HG02938 (cell line): ENCODE results near the gene RAB27A.
"Not testable (repeated sequence)": the region's sequence is repeated elsewhere in the genome, so short reads cannot be mapped to it uniquely, and the experiment has no call there.

ENCODE experiments used
- ATAC-seq: cut with Tn5 transposase; IDR thresholded peaks from one replicate; pipeline ENCODE4 v1.9.1; 2021; ENCODE audit warnings: mild to moderate bottlenecking, moderate library complexity; ENCODE audit not compliant: unreplicated experiment

The RAB27A gene

DNA sequence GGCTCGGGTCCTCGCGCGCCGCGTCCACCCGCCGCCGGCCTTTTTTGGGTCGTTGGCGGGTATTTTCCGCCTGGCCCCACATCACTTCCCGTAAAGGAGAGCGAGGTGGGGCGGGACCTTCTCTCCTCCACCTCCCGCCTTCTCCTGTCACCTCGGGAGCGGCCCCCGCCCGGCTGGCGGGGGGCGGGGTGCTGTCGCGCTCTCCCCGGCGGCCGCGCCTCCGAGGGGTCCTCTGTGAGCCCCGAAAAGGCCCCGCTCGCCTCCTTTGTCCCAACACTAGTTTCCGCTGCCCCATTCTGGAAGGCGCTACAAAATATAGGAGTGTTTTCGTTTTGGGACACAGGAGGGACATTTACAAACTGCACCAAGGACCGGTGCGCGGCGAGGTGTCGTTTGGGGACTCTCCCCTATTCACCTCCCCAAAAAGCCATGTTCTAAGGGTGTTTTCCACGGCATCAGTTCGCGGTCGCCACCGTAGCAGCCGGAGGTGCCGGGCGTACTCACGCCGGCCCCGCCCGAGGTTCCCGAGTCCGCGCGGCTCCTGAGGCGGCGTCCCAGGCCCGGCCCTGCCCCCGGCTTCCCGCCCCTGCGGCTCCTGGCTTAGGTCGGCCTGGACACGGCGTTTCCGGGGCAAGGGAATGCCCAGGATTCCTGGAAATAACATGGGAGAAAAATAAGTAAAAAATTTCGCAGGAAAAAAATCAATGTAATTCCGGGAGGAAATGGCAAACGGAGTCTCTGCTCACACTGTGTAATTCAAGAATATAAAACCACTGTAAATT, at the start of gene RAB27A:
TSS of gene RAB27A (minus strand) at position 68 of the 782 bp plus-strand sequence. CDS start 54,879 bp downstream, outside the sequence.
- ATAC-seq, result peak; percentile 62

DNA sequence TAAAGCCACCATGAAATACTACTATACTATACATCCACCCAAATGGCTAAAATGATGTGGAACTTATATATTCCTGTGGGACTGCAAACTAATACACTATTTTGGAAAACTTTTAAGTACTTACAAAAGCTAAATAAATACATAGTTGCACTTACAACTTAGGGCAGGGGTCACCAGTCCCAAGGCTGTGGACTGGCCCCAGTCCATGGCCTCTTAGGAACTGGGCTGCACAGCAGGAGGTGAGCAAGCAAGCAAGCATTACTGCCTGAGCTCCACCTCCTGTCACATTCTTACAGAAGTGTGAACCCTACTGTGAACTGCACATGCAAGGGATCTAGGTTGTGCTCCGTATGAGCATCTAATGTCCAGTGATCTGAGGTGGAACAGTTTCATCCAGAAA, 47.5 kb upstream of the RAB27A start:
- no peak for ATAC-seq

GRCh38 chr15:55334997-55335396, 45.4 kb upstream of the RAB27A start:
- ATAC-seq, result no peak

DNA sequence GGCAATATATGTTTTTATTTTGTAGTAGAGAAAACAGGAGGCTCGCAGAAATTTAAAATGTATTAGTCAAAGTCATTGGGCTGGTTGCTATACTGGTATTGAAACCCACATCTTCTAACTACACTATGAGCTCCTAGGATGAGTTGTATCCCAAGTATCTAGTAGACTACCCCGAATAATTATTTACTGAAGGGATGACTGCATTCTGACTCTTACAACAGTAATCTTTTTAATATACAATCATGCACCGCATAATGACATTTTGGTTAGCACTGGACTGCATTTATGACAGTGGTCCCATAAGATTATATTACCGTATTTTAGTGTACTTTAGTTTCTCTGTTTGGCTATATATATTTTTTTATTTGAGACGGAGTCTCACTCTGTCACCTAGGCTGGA, 44.8 kb upstream of the RAB27A start:
- no peak for ATAC-seq

GRCh38 chr15:55327387-55327786, 37.8 kb upstream of the RAB27A start:
- no peak for ATAC-seq

GRCh38 chr15:55322467-55322866, 32.9 kb upstream of the RAB27A start:
- ATAC-seq, result no peak

- ATAC-seq, result no peak
Measured at GRCh38 chr15:55320963-55321362, 31.4 kb upstream of the RAB27A start.

DNA sequence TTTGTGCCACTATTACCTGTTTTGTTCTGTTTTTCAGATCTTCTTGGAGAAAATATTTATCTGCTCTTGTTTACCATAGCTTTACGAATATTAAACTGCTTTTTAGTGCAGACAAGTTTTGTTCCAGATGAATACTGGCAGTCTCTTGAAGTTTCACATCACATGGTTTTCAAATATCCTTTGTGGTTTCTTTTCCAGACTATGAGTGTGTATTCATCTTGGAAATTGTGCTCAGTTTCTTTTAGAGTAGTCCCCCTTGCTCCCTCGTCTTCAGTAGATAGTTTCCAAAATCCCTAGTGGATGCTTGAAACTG, 30.6 kb upstream of the RAB27A start:
- no peak for ATAC-seq

- peak; percentile 50 for ATAC-seq
Measured at GRCh38 chr15:55319537-55320237, 30.1 kb upstream of the RAB27A start.

- peak; percentile 83 for ATAC-seq
Measured at GRCh38 chr15:55318588-55319494, 29.2 kb upstream of the RAB27A start, which contains the start of the genes PIGB and PIGBOS1. Gene PIGB, plus strand, starts transcription at chr15:55319222. Its CDS starts 29 bp downstream, at chr15:55319251. Gene PIGBOS1, minus strand, starts transcription at chr15:55319123. Its CDS starts 1,331 bp downstream, at chr15:55317792.

DNA sequence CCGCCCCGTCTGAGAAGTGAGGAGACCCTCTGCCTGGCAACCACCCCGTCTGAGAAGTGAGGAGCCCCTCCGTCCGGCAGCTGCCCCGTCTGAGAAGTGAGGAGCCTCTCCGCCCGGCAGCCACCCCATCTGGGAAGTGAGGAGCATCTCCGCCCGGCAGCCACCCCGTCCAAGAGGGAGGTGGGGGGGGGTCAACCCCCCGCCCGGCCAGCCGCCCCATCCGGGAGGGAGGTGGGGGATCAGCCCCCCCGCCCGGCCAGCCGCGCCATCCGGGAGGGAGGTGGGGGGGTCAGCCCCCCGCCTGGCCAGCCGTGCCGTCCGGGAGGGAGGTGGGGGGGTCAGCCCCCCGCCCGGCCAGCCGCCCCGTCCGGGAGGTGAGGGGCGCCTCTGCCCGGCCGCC, 13.2 kb upstream of the RAB27A start:
- ATAC-seq, result not testable (repeated sequence)

GRCh38 chr15:55297315-55297714, 7.7 kb upstream of the RAB27A start:
- ATAC-seq, result no peak

DNA sequence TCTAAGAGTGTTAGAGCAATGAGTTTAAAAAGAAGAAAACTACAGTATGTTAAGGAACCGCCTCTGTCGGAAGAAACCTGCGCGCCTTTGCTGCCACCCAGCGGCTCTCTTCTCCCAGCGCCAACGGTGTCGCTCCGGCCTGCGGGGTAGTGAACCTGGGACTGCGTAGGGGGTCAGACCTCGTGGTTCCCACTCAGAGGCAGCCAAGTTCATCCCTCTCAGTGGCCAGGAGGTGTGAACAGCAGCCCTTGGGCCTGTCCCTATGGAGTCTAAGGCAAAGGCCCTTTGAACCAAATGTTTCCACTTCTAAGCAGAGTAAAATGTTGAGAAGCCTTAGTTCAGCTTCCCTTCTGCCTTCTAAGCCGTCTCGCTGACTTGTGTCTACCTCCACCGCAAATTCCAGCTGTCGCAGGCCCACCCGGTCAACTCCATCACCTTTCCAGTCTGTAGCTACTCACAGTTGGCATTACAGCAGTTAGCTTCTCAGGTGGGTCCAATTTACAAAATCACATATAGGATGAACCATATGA, 980 bp upstream of the RAB27A start:
- peak; percentile 68 for ATAC-seq

GRCh38 chr15:55289011-55289745, 435 bp downstream of the RAB27A start:
- ATAC-seq, result peak; percentile 30

DNA sequence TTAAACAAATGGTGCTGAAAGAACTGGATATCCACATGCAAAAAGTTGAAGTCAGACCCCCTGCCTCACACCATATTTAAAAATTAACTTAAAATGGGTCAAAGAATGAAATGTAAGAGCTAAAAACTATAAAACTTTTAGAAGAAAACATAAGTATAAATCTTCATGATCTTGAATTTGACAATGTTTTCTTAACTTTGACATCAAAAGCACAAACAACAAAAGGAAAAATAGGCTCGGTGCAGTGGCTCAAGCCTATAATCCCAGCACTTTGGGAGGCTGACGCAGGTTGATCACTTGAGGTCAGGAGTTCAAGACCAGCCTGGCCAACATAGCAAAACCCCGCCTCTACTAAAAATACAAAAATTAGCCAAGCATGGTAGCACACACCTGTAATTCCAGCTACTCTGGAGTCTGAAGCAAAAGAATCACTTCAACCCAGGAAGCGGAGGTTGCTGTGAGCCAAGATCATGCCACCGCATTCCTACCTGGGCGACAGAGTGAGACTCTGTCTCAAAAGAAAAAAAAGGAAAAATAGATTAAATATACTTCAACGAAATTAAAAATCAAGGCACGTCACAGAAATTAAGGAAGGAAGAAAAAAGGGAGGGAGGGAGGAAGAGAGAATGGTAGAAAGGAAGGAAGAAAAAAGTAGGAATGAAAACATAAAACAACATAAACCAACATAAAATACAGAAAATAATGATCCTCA, 1.5 kb downstream of the RAB27A start:
- no peak for ATAC-seq

GRCh38 chr15:55286442-55287189, 3.0 kb downstream of the RAB27A start:
- not testable (repeated sequence) for ATAC-seq

- ATAC-seq, result no peak
Measured at GRCh38 chr15:55284426-55284825, 5.2 kb downstream of the RAB27A start.

- no peak for ATAC-seq
Measured at GRCh38 chr15:55283379-55284147, 6.0 kb downstream of the RAB27A start.
